Right forelimb (tissue), 1 donor: ENCODE results near the gene COQ8A.
"Not testable (repeated sequence)": the region's sequence is repeated elsewhere in the genome, so short reads cannot be mapped to it uniquely, and the experiment has no call there.

Experiments
- DNase-seq: peaks from one replicate; pipeline ENCODE4 v3.0.0-alpha.2; 2018

The COQ8A gene

DNA sequence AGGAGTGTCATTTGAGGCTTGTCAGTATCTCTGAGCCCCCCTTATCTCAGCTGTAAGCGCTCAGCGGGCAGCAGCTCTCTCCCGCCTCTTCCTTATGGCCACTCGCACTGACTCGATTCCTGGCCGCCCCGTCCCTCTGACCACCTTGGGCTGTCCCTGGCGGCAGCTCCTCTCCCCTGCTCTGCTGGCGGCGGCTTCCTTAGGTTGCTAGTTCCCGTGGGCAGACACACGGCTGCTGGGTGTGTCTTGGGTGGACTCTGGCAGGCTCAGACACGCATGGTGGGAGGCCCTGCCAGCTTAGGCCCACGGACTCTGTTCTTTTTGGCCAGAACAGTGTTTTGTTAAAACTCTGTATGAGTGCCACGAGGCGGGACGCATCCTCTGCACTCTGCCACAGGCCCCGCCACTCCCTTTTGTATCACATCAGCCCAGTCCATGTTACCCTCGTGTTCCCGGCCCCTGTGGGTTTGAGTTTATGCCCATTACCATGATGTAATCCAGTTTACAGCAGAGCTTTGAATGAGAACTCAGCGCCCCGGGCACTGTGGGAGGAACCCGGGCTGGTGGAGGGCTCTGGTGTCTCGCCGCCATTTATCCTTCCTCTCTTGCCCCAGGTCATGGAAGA is 45.9 kb downstream of the COQ8A start:
- DNase-seq, result no peak

GRCh38 chr1:226986496-226987178 is 46.5 kb downstream of the COQ8A start:
- DNase-seq, result no peak

DNA sequence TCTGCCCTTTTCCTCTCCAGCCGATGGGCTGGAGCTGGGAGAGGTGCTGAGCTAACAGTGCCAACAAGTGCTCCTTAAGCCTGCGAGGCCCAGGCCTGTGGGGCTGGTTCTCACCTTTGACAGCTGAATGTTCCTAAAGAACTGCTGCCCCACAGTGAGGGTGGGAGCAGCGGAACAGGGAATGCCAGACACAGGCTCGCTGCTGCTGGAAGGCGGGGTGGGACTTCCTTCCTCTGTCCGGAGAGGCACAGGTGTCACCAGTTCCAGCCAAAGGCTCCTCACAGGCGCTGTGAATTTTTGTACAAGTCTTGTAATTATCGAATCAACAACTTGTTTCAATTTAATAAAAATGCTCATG is 47.1 kb downstream of the COQ8A start:
- no peak for DNase-seq

DNA sequence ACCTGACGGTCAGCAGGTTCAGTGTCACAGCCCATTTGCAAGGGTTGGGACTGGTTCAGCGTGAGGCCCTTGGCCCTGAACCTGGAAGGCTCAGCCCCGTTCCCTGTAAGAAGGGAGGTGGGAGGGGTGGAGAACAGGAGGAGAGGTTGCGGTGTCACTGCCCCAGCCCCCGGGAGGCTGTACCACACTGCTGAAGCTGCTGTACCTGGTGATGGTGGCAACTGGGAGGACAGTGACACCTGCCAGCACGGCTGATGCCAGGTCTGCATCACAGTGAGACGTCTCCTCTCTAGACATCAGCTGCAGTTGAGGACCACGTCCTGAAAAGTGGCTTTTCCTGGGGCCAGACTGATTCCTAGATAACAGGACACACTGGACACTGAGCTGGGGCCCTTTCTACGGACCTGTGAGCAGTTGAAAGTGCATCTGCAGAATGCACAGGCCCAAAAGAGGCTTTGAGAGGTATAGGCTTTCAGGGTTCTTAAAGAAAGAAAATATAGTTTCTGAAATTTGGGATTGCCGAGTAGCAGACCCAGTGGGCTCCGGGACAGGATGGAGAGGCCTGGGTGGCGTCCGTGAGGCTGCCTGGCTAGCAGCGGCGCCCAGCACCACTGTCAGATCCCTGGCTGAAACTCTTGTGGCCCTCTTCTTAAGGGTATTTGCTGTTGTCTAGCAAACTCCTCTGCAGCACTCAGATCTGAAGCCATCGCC is 47.7 kb downstream of the COQ8A start:
- no peak for DNase-seq

- DNase-seq, result no peak
Observed at GRCh38 chr1:226988334-226988666, 48.2 kb downstream of the COQ8A start.

DNA sequence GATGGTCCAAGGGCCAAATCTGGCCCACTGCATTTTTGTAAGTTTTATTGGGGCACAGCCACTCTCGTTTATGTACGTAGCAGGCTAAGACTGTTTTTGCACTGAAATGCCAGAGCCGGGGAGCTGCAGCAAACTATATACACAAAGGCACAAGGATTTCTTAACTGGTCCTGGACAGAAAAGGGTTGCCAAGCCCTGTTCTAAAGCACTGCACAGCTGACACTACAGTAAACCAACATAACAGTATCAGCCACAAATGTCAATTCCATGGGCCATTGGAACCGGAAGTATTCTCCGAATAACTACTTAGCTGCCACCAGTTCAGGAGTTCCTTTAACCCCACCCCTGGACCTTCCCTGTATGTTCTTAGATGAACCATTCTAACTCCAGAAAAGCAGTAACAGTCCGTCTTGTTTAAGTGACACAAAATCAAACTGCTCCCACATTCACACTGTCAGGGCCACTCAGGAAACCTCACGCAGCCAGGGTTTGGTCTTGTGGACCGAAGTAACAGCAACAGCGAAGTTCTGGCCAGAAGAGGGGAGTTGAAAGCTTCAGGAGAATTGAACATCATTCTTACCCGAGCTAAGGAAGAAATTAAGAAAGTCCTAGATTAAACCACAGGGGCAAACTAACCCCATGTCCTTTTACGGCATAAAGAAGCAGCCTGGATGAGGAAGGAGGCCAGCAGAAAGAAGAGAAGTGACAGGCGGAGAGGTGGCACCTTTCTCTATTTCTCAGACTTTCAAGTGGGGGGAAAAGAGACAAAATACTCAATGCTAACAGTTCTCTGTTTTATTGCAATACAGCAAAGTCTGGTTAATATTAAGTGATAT is 49.2 kb downstream of the COQ8A start:
- DNase-seq, result no peak

GRCh38 chr1:226990133-226990716 is 50.1 kb downstream of the COQ8A start:
- DNase-seq, result no peak

DNA sequence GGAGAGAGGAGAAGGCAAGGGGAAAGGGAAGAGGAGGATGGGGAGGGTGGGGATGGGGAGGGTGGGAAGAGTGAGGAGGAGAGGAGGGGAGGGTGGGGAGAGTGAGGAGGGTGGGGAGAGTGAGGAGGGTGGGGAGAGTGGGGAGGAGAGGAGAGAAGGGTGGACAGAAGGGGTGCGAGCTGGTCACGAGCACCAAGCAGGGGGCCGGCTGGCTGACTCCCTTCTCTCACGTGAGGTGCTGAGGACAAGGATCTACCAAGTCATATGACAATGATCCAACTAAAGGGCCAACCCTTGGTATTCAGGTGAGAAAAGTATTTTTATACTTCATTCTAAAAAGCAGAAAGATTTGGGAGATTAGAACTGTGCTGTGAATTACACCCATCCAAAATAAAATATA is 51.8 kb downstream of the COQ8A start:
- no peak for DNase-seq

- DNase-seq, result no peak
Observed at GRCh38 chr1:226993814-226994585, 53.9 kb downstream of the COQ8A start.

DNA sequence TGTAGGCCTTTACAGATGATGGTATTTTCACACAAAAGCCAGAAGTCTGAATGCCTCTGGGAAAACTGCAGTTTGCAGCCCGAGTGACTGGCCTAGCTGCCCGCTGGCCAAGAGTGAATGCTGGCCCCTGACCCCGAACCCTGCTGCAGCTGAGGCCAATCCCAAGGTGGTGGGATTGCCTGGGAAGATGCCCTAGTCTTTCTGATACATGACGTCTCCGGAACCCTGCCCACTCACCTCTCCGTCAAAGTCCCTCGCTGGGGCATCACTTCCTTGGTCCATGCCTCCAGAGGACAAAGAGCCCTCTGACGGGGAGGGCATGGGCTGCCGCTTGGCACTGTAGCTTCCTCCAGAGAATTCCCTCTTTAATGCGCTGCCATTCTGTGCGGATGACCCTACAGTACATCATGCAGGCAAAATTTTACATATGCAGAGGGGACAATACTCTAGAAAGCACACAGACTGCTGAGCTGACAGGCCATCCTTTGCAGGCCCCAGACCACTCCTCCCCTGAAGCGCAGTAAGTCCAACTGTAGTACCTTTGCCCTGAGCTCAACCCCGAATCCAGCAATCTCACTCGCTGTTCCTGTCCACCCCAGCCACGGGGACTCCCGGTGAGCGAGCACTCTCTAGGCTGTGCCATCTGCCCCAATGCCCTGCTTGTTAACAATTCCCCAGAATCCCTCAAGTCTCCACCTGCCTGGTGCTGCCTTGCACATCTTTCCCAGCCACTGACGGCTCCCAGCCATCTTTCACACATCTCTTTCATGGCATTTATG is 54.7 kb downstream of the COQ8A start:
- DNase-seq, result no peak

GRCh38 chr1:226995365-226996332 is 55.6 kb downstream of the COQ8A start:
- no peak for DNase-seq

GRCh38 chr1:226999579-226999978 is 59.5 kb downstream of the COQ8A start:
- not testable (repeated sequence) for DNase-seq

- DNase-seq, result no peak
Observed at GRCh38 chr1:227002531-227003049, 62.5 kb downstream of the COQ8A start.

DNA sequence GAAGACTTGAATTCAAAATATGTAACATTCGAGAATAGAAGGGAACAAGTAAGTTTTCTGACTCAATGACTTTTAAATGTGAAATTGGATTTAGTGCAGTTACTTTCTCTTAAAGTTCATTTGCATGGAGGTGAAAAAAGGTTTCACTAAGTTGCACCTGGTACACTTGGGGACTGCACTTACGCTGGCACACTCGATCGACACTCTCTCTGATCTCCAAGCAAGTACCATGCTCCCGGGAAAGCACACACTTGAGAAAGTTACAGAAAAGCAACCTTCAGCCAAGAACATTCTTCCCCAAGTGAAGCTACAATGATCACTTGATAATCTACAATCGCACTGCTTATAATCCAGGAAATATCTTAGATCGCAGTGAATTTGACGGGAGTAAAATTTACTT is 63.1 kb downstream of the COQ8A start:
- DNase-seq, result no peak

GRCh38 chr1:227004796-227005195 is 64.7 kb downstream of the COQ8A start:
- no peak for DNase-seq

GRCh38 chr1:227006226-227006796 is 66.2 kb downstream of the COQ8A start:
- no peak for DNase-seq

GRCh38 chr1:227009937-227010336 is 69.8 kb downstream of the COQ8A start:
- no peak for DNase-seq

GRCh38 chr1:227010645-227011044 is 70.6 kb downstream of the COQ8A start:
- no peak for DNase-seq

DNA sequence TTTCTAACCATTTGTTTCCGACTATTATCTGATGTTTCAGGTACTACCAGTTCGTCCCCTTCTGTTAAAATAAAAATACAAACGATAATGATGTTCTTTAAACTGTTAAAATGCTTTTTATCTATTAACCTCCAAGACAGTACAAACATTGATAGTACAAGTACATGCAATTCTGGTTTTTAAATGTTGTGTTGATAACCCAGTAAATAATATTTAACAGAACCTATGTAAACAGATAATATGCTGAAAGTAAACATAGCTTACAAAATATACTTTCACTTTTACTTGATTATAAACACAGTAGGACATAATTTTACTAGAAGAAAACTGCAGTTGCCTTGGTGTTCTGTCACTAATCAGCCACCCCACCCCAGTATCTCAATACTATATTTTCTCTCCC is 76.9 kb downstream of the COQ8A start:
- DNase-seq, result no peak

GRCh38 chr1:227032396-227032795 is 92.3 kb downstream of the COQ8A start:
- no peak for DNase-seq
